ENCODE measurements around the gene UPK3B. TPM values are rescaled to one million over a fixed set of nuclear protein-coding genes. Genes with fewer than 3 reads are reported as not detected.
"Not testable (repeated sequence)": the region's sequence is repeated elsewhere in the genome, so short reads cannot be mapped to it uniquely, and the experiment has no call there.

The UPK3B gene
- not detected in 2 replicates for total RNA-seq

DNA sequence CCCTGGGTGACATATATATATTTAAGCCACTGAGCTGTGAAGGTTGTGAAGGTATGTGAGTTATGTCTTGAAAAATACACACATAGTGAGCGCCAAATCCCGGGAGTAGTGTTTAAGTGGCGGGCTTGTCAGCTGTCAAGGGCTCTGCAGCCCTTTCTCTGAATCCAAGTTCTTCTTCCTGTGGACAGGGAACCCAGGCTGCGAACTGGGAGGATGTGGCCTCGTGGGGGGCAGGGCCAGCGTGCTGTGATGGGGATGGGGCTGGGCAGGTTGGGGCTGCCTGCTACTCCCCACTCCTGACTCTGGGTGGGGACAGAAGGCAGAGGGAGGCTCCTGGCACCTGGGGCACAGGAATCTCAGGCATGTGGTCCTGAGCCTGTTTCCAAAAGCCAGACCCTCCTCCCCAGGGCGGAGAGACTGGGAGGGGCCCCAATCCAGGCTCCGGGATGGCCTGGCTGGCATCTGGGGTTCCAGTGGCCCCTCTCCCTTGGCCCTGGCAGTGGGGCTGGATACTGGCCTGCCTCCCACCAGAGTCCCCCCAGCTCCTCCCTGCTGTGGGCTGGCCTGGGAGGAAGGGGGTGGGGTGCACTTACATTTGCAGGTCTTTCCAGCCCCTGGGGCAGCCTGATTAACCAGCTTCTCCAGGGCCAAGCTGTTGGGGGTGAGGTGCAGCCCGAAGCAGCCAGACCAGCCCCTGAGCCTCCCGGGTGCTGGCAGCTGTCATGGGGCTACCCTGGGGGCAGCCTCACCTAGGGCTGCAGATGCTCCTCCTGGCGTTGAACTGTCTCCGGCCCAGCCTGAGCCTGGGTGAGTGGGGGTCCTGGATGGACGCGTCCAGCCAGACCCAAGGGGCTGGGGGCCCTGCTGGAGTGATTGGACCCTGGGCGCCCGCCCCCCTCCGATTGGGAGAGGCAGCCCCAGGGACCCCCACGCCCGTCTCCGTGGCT, at the start of gene UPK3B:
UPK3B (plus strand) TSS at position 622 of the 947 bp plus-strand sequence; CDS start at position 723, 101 bp downstream.
- no peak for DNase-seq (ENCODE audit: low read depth, low spot score)

DNA sequence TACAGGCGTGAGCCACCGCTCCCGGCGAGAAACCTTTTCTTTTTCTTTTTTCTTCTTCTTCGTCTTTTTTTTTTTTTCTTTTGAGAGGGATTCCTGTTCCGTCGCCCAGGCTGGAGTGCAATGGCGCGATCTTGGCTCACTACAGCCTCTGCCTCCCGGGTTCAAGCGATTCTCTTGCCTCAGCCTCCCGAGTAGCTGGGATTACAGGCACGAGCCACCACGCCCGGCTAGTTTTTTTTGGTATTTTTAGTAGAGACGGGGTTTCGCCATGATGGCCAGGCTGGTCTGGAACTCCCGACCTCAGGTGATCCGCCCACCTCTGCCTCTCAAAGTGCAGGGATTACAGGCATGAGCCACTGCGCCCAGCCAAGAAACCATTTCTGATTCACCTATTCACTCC, 49.6 kb upstream of the UPK3B start:
- not testable (repeated sequence) for DNase-seq (ENCODE audit: low read depth, low spot score)

DNA sequence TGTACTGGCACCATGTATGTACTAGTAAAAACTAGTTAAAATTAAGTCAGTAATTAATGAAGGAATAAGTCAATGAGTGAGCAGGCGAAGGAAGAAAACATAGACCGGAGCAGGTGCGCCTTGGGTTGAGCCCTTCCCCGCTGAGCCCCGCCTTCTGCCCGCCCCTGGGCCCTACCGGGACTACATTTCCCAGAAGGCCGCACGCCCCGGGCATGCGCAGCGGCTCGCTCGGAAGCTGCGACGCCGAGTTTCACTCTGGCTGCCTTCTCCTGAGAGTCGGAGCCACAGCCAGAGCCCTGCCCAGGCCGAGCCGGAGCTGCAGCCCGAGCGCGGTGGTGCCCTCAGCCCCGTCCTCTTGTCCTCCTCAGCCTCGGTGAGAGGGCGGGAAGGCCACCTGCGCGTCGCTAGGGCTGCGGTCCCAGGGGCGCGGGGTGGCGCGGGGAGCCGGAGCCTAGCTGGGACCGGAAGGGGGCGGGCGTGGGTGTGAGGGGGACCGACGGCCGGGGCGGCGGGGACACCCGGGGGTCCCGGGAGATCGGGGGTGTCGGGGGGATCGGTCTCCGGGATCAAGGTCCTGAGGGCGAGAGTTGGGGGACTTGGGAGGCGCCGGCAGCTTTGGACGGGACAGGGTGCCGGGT, 48.8 kb upstream of the UPK3B start, which contains the start of gene DTX2:
DTX2 (plus strand) TSS at position 246 of the 638 bp plus-strand sequence. CDS start 18,801 bp downstream, outside the sequence.
- DNase-seq (ENCODE audit: low read depth, low spot score), result not testable (repeated sequence)

DNA sequence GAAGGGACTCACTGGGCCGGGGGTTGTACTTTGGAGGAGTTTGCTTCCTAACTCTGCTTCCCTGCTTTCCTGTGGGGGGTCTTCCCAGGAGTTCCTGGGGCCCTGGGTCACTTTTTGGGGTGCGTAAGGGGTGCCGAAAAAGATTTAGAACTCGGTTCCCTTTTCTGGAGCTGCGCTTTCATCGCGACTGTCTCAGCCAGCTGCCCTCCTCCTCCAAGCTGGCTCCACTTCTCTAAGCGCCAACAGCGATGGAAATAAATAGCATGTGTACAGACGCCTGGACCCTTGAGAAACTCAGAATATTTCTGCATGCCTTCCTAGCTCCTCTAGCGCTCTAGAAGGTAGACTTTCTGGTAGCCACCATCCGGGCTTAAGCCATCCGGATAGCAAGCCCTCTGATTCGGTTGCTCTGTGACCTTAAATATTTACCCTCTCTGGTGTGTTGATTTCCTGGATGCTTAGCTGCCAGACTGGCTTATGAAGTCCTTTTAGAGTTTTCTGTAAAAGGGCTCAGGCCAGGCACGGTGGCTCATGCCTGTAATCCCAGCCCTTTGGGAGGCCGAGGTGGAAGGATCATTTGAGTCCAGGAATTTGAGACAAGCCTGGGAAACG, 48.0 kb upstream of the UPK3B start:
- DNase-seq (ENCODE audit: low read depth, low spot score), result not testable (repeated sequence)

DNA sequence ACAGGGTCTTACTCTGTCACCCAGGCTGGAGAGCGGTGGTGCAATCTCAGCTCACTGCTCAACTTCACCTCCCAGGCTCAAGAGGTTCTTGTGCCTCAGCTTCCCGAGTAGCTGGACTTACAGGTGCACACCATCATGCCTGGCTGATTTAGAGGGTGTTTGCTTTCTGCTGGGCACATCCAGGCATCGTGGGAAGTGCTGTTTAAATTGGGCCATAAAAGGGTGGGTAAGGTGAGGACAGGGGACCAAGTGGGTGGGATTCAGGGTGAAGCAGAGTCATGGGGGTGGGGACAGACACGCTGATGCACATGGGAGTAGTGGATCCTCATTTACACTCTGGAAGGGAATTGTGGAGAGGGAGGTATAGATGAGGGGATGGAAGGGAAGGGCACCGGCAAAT, 45.4 kb upstream of the UPK3B start:
- DNase-seq (ENCODE audit: low read depth, low spot score), result not testable (repeated sequence)

DNA sequence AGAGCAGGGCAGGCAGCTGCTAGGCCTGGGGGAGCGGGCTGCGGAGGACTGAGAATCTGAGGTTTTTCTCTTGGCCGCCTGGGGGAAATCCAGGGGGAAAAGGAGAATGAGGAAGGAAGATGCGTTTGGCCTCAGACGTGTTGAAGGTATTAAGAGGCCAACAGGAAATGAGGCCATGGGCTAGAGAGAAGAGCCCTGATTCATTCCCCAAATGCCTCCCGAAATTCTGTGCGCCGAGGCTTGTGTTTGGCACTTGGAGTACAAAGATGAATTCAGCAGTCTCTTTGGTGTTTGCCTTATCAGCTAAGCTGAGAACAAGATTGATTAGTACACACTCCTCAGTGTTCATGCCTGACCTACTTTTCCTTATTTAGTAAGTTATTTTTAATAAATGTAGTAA, 44.4 kb upstream of the UPK3B start:
- not testable (repeated sequence) for DNase-seq (ENCODE audit: low read depth, low spot score)

DNA sequence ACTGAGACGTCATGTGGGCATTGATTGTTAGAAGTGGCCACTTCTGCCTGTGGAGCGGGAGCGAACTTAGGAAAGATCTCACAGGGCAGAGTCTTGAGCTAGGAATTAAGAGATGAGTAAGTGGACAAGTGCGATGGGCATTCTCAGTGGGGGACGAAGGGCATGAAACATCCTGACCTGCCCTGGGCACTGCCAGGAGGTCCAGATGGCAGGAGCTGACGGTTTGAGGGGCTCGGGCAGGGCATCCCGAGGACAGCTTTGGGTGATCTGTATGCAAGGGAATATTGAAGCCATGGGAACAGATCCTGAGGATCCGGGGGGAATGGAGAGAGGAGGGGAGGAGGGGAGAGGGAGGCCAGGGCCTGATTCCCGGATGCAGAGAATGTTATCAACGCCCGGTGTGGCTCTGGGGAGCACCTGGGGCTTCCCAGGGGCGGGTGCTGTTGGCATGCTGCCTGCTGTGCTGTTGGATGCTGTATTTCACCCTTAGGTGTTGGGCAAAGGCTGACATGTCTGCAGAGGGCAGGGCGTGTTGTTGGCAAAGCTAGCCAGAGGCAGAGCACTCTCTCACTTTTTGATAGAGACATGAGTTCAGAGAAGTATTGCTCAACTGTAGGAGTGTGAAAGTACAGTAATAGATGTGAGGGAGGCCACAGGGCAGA, 42.5 kb upstream of the UPK3B start:
- DNase-seq (ENCODE audit: low read depth, low spot score), result not testable (repeated sequence)

DNA sequence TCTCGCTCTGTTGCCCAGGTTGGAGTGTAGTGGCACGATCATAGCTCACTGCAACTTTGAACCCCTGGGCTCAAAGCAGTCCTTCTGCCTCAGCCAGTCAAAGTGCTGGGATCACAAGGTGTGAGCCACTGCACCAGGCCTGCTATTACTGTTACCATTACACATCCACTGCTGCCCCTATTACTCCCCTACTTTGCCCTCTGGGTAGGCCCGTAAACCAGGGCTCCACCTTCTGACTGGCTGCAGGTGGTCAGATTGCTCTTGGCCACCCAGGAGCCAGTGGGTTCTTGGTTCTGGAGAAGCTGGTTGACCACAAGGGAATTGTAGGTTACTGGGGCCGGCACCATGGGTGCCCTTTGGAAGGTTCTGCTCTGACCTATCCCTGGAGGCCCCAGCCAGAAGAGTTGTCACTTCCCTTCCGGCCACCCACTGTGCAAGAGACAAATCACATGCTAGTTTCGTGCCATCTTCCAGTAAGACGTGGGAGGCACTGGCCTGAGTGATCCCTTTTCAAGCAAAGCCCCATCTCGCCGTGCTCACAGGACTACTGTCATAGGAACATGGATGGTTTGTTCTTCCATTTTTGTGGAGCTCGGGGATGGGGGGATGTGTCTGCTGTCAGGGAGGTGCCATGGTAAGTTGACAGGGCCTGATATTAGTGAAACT, 38.7 kb upstream of the UPK3B start:
- DNase-seq (ENCODE audit: low read depth, low spot score), result not testable (repeated sequence)

DNA sequence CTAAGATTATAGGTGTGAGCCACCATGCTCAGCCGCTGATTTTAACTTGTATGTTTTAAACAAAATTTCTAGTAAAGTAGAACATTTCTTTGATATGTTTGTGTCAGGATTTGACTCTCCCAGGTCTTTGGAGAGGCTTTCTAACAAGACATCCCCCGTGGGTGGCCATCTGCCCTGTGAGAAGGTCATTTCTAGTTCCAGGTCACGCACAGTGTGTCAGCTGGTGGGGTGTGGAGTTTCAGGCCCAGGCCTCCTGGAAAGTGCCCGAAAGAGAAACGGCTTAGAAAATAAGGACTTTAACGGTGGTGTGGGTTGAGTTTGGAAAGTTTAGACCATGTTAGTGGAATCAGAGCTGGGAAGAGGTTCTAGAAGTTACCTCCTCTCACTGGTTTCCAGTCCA, 37.3 kb upstream of the UPK3B start:
- DNase-seq (ENCODE audit: low read depth, low spot score), result not testable (repeated sequence)

DNA sequence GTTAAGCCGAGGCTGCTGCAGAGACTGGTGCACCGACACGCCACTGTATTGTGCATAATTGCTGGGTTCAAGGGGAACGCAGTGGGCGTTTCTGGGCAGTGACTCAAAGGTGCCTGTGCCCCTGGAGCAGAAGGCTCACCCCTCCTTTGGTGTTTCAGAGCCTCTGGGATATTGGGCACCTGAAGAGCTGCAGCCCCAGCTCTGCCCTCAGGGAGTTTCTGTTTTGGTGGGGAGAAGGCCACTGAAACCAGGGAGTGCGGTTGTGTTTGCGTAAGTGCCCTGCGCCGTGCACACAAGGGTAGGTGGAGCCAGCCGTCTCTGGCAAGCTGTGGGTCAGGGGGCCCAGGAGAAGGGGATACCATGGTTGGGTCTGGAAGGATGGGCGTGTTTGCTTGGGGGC, 34.1 kb upstream of the UPK3B start:
- DNase-seq (ENCODE audit: low read depth, low spot score), result not testable (repeated sequence)

DNA sequence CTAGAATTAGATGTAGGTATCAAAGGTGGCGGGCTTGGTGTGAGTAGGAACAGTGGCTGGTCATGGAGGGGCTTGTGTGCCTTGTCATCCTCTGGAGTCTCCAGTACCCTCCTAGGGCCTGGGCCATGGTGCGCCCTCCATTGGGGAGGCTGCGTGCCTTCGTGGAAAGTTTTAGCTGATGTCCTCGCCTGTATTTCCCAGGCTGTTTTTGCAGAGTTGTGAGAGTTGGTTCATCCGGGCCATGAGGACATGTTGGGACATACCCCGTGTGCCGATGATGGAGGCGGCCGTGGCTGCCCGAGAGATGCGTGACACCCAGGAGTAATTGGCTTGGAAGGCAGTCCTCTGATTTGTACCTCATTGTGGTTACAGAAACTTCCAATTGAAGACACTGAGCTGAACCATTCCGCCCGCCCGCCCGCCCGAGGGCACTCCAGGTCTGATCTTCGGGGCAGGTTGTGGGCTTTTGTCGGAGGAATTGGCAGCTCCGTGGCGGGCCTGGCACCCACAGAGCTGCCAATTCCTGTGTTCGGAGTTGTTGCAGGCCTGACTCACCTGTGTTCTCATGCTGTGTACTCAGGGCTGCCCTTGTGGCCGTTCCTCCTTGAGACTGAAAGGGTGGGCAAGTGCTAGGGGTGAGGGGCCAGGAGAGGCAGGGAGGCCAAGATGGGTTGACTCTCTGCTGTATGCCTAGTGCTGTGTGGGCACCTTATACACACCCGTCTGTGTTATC, 33.4 kb upstream of the UPK3B start:
- not testable (repeated sequence) for DNase-seq (ENCODE audit: low read depth, low spot score)

DNA sequence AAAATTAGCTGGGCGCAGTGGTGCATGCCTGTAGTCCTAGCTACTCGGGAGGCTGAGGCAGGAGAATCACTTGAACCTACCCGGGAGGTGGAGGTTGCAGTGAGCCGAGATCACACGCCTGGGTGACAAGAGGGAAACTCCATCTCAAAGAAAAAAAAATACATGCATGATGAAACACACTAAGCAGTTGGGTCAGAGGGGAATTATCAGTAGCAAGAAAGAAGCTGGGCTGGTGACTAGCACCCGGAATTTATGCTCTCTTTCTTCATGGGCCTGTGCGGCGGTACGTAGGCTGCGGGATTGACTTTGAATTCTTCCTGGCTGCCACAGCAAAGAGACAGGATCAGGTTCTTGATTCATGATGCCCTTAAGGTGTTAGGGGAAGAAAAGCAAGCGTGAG, 30.7 kb upstream of the UPK3B start:
- not testable (repeated sequence) for DNase-seq (ENCODE audit: low read depth, low spot score)

DNA sequence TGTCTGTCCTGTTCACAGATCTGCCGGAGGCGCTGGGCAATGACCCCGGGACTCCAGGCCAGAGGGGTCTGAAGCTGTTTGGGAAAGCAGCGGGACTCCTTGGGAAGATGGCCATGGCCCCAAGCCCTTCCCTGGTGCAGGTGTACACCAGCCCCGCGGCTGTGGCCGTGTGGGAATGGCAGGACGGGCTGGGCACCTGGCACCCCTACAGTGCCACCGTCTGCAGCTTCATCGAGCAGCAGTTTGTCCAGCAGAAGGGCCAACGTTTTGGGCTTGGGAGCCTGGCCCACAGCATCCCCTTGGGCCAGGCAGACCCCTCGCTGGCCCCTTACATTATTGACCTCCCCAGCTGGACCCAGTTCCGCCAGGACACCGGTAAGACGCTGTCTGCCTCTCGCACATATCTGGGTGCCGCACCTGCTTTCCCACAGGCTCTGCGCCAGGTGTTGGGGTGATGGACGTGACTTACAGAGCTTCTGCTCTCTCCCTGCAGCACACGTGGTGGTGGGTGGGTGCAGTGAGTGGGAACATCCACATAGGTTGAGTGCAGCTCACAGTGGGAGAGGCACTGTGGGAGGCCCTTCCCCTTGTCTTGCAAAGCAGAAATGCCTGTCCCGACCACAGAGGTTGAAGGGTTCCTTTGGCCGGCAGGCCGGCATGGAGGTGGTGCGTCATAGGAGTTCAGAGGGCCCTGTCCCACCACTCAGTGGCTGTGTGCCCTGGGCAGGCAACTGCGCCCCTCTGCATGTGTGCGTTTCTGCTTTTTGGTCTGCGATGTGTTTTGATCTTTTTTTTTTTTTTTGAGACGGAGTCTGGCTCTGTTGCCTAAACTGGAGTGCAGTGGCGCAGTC, 29.7 kb upstream of the UPK3B start:
- not testable (repeated sequence) for DNase-seq (ENCODE audit: low read depth, low spot score)

DNA sequence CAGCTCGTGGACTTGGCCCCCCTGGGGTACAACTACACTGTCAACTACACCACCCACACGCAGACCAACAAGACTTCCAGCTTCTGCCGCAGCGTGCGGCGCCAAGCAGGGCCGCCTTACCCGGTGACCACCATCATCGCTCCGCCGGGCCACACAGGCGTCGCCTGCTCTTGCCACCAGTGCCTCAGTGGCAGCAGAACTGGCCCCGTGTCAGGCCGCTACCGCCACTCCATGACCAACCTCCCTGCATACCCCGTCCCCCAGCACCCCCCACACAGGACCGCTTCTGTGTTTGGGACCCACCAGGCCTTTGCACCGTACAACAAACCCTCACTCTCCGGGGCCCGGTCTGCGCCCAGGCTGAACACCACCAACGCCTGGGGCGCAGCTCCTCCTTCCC, 27.7 kb upstream of the UPK3B start:
- DNase-seq (ENCODE audit: low read depth, low spot score), result not testable (repeated sequence)

DNA sequence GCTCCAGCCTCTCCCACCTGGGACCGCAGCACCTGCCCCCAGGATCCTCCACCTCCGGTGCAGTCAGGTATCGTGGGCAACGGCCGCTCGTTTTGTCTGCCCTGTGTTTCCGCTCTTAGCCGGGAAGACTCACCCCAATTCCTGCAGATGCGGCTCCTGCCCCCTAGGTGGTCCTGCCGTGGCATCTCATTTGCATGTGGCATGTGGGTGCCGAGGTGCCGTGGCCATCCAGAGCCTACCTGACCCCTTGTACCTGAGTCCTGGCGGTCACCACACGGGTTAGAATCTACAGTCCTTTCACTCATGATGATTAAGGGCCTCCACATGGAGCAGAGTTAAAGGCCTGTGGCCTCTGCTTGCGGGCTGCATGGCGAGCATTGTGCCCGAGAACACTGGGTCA, 27.3 kb upstream of the UPK3B start:
- not testable (repeated sequence) for DNase-seq (ENCODE audit: low read depth, low spot score)

DNA sequence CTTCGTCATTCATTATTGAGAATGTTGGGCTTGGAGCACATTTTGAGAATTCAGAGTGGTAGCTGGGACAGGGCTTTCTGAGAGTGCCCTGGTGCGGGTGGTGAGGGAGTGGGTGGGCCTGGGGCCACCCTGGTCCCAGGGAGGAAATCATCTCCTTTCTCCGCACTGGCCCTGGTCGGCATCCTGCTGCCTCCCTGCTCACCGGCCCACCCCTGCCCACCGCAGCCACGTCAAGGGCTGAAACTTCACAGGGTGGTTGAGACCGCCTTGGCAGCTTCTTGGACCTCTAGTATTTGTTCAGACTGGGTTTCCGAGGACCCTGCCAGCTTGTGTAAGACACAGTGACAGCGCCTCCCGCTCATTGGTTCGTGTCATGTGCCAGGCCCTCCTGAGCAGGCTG, 25.9 kb upstream of the UPK3B start:
- not testable (repeated sequence) for DNase-seq (ENCODE audit: low read depth, low spot score)

DNA sequence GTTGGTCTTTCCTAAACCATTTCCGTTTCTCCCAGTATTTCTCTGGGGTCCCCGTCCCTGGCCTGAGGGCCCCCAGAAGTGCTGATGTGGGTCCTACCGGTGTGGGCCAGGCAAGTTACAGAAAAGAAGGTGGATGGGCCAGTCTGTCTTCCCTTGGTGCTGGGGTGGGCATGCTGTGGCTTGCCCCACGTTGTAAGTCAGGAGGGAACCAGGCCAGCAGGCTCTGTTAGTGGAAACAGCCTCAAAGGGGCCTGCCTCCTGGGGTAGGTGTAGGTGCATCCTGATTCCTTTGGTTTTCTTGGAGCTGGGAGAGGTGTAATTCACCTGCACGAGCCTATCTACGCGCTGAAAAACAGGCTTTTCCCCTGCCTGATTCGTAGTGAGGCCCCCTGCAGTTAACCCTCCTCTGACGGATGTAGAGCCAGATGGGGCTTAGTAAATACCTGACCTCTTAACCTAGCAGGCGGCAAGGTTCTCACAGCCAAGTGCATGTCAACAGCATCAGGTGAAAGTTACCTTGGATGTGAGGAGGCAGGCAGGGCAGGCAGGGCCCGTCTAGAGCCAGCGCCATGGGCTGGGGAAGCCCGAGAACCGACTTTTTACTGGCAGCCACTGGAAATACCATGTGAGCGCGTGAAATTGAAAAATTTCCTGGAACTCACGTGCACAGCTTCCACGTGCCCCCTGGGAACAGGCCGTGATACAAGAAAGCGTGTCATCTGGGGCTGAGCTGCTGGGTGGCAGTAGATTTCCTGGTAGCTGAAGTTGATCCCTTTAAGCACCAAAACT, 24.3 kb upstream of the UPK3B start:
- DNase-seq (ENCODE audit: low read depth, low spot score), result not testable (repeated sequence)

DNA sequence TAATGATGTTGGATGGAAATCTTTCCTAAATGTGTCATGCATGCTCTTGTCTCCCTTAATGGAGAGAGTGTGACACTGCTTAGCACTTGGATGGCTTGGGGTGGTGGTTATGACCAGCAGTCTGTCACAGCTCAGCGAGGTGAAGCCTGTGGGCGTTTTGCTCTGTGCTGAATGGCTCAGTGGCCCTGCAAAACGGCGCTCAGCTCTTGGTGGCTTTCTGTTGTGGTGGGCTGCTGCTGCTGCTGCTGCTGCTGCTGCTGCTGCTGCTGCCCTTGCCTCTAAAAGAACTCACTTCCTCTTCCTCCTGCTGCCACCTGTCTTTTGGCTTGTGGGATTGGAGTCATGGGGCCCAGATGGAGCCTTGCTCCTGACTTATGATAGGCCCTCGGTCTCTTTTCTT, 23.7 kb upstream of the UPK3B start:
- not testable (repeated sequence) for DNase-seq (ENCODE audit: low read depth, low spot score)
